CD4-positive, alpha-beta T cell treated with Interleukin-4 for 1 hour (primary cell): ENCODE data around the gene AJAP1.
"Not testable (repeated sequence)": the region's sequence is repeated elsewhere in the genome, so short reads cannot be mapped to it uniquely, and the experiment has no call there.

ENCODE experiments used
- DNase-seq, 2 donors: peaks; one replicate each; pipeline ENCODE4 v3.0.0-alpha.2; 2020 to 2022

The AJAP1 gene, protein sequence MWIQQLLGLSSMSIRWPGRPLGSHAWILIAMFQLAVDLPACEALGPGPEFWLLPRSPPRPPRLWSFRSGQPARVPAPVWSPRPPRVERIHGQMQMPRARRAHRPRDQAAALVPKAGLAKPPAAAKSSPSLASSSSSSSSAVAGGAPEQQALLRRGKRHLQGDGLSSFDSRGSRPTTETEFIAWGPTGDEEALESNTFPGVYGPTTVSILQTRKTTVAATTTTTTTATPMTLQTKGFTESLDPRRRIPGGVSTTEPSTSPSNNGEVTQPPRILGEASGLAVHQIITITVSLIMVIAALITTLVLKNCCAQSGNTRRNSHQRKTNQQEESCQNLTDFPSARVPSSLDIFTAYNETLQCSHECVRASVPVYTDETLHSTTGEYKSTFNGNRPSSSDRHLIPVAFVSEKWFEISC

DNA sequence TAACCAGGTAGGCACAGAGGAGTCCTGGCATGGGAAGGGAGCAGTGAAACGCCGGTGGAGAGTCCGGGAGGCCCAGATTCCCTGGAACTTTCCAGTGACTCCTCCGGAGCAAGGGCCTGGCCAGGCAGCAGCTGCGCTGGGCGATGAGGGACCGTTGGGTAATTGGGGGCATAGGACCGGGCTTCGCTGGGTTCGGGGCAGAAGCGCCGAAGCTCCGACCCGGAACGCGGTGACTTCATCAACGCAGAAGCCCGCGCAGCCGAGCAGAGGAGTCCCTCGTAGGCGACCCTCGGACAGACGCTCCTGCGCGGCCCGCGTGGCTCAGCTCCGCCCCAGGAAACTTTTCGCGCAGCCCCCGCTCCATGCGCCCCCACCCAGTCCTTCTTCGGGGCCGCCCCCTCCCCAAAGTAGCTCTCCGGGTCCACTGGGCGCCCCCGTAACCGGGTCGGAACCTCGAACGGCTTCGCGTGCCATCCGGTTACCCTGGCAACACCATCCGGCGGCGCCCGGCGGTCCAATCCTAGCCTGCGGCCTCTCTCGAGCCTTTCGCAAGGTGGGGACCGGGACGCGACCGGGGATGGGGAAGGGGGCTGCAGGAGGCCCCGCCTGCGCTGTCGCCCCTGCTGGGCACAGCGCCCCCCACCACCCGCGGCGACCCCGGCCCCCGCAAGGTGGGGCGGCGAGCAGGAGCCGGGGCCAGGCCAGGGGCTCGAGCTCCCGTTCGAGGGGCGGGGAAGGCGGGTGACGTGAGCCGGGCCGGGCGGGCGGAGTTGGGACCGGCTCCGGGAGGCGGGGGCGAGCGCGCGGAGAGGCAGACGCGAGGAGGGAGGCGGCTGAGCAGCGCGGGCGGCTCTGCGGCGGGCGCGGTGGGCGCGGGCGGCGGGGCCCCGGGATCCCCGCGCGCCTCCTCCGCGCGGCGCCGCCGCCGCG lies at the start of gene AJAP1:
Gene AJAP1, plus strand, starts transcription at position 814 of the 930 bp plus-strand sequence. CDS start 817 bp downstream, outside the sequence.
- DNase-seq = no peak

DNA sequence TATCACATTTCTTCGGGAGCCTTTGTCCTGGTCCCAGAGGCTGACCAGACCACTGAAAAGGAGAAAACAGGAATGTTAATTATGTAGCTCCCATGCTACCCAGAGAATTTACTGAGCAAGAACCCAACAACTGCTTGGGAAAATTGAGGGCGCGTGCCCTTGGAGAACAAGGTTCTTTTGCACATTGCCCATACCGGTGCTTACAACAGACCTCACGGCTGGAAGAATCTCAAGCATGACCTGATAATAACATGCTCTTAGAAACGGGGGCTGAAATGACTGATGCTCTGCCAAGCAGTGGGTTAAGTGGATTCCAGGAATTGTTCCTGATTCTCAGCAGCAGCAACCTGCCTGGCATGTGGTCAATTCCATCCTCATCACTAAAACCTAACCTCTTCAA lies 49.3 kb upstream of the AJAP1 start:
- DNase-seq = no peak

DNA sequence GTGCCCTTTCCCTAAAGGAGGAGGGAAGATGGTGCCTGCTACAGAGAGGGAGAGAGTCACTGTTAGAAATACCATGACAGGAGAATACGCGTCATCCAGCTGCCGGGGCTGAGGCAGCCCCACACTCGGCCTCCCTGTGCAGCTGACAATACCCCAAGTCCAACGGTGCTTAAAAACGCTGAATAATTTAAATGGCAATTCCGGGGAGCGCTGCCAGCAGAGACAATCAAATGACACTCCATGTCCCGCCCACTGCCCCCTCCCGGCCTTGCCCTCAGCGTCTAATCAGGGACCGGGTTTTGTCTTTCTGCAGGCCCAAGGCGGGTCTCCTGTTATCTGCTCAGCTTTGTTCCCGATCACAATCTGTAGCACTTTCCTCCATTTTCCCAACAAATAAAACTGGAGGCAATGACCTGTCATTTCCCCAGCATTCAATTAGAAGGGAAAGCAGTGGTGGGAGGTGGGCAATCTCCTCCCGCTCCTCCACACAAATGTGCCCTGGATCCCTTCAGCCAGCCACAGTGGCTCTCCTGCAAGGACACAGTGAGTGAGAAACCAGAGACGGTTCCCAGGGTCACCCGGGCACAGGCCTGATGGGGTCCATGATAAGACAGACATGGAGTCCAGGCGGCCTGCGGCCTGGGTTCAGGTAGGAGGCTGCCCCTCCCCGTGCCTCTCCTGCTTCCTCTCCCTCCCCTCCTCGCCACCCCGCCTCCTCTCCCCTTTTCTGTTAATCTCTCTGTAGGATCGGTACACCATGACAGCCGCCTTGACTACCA lies 42.7 kb upstream of the AJAP1 start:
- no peak for DNase-seq

DNA sequence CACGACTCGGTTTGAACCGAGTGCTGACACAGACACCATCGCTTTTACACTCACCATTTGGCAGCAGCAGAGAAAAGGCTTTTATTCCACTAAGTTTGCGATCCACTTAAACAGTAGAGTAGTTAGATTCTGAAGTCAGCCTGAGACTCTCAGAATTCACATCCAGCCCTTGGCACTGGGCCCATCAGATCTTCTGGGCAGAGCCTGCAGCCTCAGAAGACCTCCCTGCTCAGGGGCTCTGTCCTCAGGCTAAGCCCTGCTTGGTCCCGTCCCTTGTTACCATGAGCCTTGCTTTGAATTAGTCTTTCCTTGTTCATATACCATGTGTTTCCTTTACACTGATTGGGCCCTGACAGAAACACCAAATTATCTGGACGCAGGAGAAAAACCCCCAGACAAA lies 41.4 kb upstream of the AJAP1 start:
- no peak for DNase-seq

DNA sequence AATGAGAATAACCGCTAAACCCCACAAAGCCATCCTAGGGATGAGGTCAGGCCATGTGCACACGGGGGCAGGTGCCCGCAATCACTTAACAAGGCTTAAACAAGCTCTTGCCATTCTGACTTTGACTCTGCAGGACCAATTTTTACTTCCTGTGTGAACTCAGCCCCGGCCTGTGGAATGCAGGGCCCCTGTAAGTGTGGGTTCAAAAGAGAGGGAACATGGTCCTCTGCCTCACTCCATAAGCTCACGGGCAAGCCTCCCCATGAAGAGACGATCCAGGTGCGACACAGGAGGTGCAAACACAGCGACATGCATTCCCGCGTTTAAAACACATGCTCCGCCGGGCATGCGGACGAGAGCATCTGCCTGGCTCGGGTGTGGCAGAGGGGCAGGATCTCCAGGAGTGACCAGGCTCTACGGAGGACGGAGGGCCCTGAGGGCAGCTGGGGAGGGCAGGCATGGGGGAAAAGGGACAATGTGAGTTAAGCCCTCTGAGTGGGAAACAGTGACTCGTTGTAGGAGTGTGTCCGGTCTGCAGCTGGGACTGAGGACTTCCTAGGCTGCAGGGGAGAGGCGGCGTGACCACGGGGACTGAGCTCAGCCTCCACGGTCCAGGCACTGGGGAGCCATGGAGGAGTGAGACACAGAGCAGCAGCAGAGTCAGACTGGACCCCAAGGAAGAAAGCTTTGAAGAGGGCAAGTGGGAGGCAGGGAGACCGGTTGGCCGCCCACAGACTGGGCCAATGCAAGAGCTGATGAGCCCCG lies 40.6 kb upstream of the AJAP1 start:
- no peak for DNase-seq

DNA sequence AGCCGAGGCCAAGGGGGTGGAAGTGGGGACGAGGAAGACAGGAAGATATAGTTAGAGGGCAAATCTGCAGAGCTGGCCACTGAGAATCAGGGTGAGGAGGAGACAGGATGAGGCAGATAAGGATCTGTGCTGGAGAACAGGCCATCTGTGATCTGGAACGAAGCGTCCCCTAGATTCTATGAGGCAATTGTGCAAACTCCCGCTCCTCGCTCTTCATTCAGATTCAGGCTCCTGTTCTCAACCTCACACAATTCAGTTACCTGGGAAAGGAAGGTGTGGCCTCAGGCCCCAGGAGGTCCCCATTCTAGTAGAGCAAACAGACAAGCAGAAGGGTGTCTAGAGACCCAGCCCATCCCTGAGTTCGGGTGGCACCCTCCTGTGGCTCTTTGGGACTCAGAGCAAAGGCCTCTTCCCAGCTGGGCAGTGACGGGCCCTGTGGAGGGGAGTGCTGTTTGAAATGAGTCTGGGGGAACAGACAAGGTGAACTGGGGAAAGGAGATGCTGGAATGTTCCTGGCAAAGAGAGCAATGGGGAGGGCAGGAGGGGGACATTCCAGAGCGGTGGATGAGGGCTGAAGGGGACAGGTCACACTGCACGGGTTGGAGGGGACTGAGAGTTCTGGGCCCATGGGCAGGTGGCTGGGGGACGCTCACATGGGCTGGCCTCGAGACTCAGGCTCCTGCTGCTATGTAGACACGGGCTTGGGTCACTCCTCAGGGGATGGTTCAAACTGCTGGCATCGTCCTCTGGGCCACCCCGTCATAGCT lies 39.9 kb upstream of the AJAP1 start:
- DNase-seq = no peak

DNA sequence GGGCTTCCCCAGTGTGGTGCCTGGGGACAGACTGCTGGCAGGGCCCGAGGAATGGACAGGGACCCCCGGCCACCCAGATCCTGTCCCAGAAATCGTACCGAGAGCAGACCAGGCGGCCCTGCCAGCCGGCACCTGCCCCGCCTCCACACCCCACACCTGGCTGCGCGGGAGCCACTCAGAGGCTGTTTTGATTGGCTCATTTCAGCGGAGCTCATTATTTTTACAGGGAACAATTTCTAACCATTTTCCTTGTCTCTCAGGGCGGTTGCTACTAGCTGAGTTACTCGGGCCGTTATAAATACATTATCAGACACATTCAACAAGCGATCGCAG lies 39.3 kb upstream of the AJAP1 start:
- DNase-seq = no peak

DNA sequence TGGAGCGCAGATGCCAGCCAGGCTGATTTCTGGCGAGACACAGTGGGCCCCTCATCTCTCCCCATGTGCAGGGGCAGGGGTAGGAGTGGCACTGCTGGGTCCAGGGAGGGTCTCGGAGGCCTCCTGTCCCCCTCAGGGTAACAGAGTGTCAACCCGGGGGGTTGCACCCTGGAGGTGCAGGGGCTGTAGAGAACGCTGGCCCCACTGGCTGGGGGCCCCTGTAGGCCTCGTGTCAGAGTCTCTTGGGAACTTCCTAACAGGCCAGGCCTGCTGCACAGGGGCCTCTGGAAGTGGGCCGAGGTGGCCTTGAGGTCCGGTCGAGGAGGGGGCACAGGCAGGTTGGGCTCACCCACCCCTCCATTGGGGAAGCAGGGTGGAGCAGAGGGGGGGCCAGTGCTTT lies 38.9 kb upstream of the AJAP1 start:
- DNase-seq = no peak

DNA sequence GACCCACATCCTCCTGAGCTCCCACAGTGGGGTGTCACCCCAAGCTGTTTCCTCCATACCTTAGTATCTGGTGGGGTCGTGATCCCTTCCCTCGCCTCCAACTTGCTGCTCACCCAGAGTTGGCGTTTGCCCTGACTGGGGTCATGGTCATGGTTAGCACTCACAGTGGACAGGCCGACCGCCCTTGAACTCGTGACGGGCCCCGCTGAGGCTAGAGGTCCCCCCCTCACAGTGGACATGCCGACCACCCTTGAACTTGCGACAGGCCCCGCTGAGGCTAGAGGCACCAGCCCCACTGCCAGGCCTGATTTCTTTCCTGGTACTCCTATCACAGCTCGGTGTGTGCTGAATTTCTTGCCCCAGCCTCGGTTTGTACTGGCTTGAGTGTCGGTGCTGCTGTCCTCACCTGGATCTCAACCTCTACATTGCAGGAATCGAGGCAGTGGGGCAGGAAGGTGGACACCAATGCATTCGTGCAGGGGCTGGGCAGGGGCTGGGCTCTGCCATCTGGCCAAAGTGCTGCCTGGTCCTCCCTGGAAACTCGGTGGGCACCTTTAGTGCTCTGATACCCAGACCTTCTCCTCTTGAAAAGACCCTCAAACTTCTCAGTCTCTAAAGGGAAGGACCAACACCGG lies 37.5 kb upstream of the AJAP1 start:
- no peak for DNase-seq

DNA sequence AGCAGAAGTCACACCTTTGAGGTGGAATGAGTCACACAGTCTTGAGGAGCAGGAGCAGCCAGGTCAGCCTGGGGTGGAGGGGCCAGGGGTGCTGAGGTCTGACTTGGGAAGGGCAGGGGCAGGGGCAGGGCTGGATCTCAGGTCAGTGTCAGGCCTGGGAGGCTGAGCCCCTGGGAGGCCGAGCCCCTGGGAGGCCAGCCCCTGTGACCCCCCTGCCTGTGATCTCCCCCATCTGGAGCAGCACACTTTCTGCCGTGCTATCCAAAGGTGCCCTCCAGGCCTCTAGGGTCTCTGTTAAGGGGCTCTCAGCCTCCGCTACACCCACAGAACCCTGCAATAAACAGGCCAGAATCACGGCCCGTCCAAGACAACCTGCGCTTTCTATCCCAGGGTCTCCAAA lies 36.9 kb upstream of the AJAP1 start:
- no peak for DNase-seq

DNA sequence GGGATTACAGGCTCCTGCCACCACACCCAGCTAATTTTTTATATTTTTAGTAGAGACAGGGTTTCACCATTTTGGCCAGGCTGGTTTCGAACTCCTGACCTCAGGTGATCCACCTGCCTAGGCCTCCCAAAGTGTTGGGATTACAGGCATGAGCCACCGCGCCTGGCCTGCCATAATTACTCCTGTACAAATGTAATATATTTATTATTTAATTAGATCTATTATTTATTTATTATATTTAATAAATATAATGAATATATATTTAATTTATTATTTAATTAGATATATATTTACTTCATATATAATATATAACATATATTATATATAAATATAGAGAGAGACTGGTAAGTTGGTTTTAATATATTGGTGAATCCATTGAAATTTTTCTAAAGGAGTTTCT lies 35.6 kb upstream of the AJAP1 start:
- DNase-seq = not testable (repeated sequence)

DNA sequence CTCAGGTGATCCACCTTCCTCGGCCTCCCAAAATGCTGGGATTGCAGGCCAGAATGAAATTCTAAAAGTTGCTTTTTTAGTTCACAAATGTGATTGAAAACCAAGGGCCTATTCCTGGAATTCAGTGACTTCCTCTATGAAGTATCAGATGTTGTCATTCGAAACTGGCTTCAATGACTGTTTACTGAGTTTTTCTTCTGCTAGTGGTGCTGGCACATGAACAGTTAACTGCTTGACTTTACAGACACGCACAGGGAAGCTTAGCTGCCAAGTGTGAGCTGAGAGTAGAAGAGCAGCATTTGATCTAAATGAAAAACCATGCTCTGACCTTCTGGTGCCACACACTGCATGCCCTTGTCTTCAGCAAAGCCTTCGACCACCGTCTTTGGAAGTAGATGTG lies 32.8 kb upstream of the AJAP1 start:
- no peak for DNase-seq

DNA sequence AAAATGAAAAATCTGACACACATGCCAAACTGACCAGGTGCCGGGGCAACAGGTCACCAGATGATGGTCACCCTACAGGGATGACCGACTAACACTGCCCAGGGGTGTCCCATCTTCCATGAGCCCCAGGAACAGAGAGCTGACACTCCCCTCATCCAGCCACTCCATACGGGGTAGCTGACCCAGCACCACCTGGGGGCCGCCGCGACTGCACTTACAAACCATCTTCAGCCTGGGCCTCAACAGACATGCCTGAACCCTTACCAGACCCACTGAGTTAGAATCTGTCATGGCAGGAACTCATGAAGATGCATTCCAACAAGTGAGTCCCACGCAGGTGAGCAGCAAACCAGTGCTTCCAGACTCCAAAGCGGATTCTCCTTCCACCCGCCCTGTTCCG lies 31.6 kb upstream of the AJAP1 start:
- no peak for DNase-seq

DNA sequence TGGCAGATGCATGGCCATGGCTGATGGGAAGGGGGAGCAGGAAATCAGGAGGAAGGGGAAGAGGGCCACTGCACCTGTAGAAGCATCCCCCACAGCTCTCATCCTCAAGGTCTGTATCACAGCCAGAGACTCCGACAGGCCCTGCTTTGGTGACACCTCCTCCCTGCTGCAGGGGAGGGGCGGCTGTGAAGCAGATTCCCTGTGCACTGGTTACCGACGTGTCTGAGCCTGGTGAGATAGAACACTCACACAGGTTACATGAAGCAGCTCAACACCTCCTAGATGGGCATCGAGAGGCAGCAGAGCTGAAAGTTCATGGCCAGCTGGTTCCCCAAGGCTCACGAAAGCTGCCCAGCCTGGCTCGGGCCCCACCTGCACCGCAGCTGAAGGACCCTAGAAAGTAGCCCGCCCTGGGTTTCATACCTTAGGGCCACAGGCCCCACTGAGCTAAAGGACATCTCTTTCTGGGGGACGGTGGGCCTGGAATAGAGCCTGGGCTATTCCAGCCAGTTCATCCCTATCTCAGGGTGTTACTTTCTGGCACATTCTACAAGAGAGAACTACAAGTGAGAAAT lies 30.2 kb upstream of the AJAP1 start:
- no peak for DNase-seq

DNA sequence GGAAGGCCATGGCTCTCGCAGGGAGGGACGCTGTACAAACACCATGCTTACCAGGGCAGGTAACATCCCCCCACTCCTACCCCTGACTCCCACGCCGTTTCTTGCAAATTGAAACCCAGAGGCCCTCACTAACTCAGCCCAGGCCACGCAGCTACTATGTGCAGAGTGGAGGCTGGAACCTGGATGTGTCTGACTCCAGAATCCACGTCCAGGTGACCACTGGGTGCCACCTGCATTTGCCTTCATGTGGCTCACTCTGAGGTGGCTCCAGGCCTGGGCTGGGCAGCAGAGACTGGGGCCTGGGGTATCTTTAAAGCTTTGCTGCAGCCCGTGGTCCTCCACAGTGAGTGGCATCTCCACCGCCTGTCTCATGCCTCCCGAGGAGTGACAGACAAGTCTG lies 29.6 kb upstream of the AJAP1 start:
- no peak for DNase-seq

DNA sequence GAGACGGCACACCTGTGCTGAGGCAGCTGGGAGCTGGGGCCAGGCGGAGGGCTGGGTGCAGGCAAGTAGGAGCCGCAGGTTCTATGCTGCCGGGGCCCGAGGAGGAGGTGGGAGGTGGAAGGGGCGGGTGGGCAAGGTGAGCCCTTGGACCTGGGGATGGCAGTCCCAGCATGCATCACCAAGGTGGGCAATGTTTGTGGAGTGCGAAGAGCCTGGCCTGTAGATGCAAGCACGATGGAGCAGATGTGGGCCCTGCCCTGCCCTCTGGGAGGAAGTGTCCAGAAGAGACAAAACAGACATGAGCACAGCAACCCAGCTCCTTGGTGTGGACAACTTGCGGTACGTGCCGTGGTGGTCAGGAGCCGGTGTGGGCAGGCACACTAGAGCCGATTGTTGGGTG lies 28.3 kb upstream of the AJAP1 start:
- DNase-seq = no peak

DNA sequence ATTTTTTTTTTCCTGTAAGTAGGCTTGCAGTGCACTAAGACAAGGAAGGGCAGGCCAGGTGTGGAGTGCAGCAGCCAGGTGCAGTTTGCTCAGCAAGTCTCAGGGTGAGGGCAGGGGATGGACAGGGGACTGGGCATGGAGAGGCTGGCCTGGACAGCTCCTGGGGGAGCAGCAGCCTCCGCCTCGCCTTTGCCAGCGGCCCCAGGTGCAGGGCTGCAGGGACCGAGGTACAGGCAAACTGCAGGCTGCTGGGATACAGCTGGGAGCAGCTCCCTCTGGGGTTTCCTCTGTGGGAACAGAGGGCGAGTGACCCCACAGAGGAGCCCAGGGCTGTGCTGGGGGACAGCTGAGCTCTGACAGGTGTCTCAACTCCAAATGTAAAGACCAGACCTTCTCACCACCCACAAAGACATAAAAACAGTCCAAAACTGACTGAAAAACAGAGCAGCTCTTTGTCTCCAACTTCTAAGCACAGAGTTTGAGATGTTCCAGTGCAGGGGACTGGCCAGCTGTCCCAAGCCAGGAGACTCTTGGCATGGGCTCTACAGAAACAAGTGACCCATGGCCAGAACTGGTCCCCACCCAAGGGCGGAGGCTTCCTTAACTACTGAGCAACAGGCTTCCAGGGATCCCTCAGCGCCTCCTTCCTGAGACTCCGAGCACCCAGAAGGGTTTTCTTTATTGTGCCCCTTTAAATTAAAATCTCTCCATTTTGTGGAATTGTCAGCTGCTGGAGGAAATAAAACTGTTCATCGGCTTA lies 27.7 kb upstream of the AJAP1 start:
- DNase-seq = no peak

DNA sequence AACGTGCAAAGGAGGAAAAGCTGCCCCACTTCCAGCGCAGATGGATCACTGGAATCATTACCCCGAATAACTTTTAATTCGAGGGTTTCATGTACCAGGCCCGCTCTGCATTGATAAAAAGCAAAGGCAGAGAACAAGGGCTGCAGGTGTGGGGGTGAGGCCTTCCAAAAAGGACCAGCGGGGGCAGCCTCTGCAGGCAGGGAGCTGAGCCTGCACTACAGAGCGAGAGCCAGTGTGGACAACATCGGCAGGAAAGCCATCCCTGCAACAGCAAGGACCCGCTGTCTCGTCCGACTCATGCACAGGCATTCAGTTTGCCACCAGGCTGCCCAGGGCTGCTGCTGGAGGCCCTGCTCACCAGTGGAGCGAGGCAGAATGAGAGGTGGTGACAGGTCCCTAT lies 27.1 kb upstream of the AJAP1 start:
- DNase-seq = no peak

DNA sequence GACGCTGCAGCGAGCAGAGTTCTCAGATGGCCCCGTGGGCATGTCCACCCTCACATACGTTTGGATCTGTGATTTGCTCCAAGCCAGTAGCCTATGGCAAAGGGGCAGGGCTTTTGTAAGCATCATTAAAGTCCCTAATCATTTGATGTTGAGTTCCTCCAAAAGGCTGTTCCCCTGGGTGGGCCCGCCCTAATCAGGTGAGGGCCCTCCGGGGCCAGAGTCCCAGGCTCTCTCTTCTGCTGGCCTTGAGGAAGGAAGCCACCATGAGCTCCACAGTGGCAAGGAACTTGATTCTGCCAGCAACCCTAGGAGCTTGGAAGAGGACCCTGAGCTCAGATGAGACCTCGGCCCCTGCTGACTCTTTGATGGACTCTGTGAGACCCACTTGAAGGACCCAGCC lies 25.4 kb upstream of the AJAP1 start:
- no peak for DNase-seq

DNA sequence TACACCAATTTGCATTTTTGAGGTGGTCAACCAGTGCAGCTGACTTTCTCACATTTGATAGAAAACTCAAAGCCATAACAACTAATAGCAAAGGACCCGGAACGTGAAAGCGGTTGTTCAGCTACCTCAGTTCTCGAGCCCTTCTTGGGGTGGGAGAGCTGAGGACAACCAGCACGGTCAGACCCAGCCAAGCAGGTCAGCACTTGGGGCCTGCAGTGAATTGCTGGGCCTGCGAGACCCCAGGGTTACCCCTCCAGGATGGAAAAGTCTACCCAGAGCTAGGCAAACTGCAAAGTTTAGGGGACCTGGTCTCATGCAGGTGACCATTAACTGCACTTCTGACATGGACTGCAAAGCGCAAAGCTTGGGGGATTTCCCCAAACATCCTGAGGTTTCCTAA lies 23.8 kb upstream of the AJAP1 start:
- no peak for DNase-seq
